ENCODE results near the gene UQCR11. TPM values are rescaled to one million over a fixed set of nuclear protein-coding genes. Genes with fewer than 3 reads are reported as not detected.

Gene UQCR11
- total RNA-seq, 2 donors from 2014 or later: 32.7 to 51.9 TPM

GRCh38 chr19:1569997-1570396, 35.3 kb downstream of the UQCR11 start:
- H3K27ac ChIP-seq: no peak overlapping the region
- no peak for TF ChIP-seq CTCF (IDR thresholded peaks at IDR 0.05)
- H3K4me3 ChIP-seq: no peak overlapping the region
- no peaks in the 10 kb centered on the region for H3K9me3 ChIP-seq
- DNase-seq (ENCODE audit: low spot score): no peak
- H3K27me3 ChIP-seq (replicated peaks; ENCODE audit: insufficient read depth): no peaks in the 10 kb centered on the region
- peaks cover 3 to 14% of the 10 kb centered on the region in 2 donors for H3K4me1 ChIP-seq (ENCODE audit: control insufficient read depth in 1 of 2, low read depth in 2 of 2)
- ATAC-seq (ENCODE audit: insufficient number of reproducible peaks, low FRiP score, low read depth): no peak
- H3K36me3 ChIP-seq: no peaks in the 10 kb centered on the region

GRCh38 chr19:1568320-1569019, 36.8 kb downstream of the UQCR11 start, which contains the start of gene MEX3D:
Gene MEX3D, minus strand, starts transcription at chr19:1568325. Its CDS starts 267 bp downstream, at chr19:1568058.
- Histone ChIP-seq H3K9me3 (no peaks in the 10 kb centered on the region), H3K4me3 (peak within 1 kb of the TSS; percentile 86), H3K4me1 (ENCODE audit: control insufficient read depth in 1 of 2, low read depth in 2 of 2) (peaks cover 3 to 14% of the 10 kb centered on the region in 2 donors), H3K27me3 (replicated peaks; ENCODE audit: insufficient read depth) (no peaks in the 10 kb centered on the region), H3K27ac (peak within 1 kb of the TSS; percentile 58 to 66), H3K36me3 (no peaks in the 10 kb centered on the region)
- no peak for TF ChIP-seq CTCF (IDR thresholded peaks at IDR 0.05)
- ATAC-seq (ENCODE audit: insufficient number of reproducible peaks, low FRiP score, low read depth): no peak
- no peak for DNase-seq (ENCODE audit: low spot score)

GRCh38 chr19:1567848-1568227, 37.4 kb downstream of the UQCR11 start:
- Histone ChIP-seq H3K4me3 (no peak overlapping the region), H3K9me3 (no peaks in the 10 kb centered on the region)
- no peak for ATAC-seq (ENCODE audit: insufficient number of reproducible peaks, low FRiP score, low read depth)

GRCh38 chr19:1567116-1567847, 38.0 kb downstream of the UQCR11 start:
- no peak for TF ChIP-seq CTCF (IDR thresholded peaks at IDR 0.05)
- ATAC-seq (ENCODE audit: insufficient number of reproducible peaks, low FRiP score, low read depth) (peak; percentile 8), DNase-seq (ENCODE audit: low spot score) (no peak)
- Histone ChIP-seq H3K27ac (peak overlapping the region; percentile 58 to 66), H3K27me3 (replicated peaks; ENCODE audit: insufficient read depth) (no peaks in the 10 kb centered on the region), H3K4me1 (ENCODE audit: control insufficient read depth in 1 of 2, low read depth in 2 of 2) (peaks cover 3 to 14% of the 10 kb centered on the region in 2 donors), H3K4me3 (peak overlapping the region; percentile 86), H3K9me3 (no peaks in the 10 kb centered on the region), H3K36me3 (no peaks in the 10 kb centered on the region)

More at GRCh38 chr19:1567848-1568227, 37.4 kb downstream of the UQCR11 start:
- DNase-seq (ENCODE audit: low spot score): no peak
- Histone ChIP-seq H3K27me3 (replicated peaks; ENCODE audit: insufficient read depth) (no peaks in the 10 kb centered on the region), H3K27ac (no peak overlapping the region), H3K4me1 (ENCODE audit: control insufficient read depth in 1 of 2, low read depth in 2 of 2) (peaks cover 3 to 14% of the 10 kb centered on the region in 2 donors), H3K36me3 (no peaks in the 10 kb centered on the region)
- no peak for TF ChIP-seq CTCF (IDR thresholded peaks at IDR 0.05)

- no peak for TF ChIP-seq CTCF (IDR thresholded peaks at IDR 0.05)
Observed at GRCh38 chr19:1566392-1567115, 38.7 kb downstream of the UQCR11 start.

More at GRCh38 chr19:1566392-1567115, 38.7 kb downstream of the UQCR11 start:
- Histone ChIP-seq H3K4me3 (peak overlapping the region; percentile 86), H3K36me3 (no peaks in the 10 kb centered on the region), H3K9me3 (no peaks in the 10 kb centered on the region), H3K4me1 (ENCODE audit: control insufficient read depth in 1 of 2, low read depth in 2 of 2) (peaks cover 3 to 14% of the 10 kb centered on the region in 2 donors), H3K27ac (peak overlapping the region; percentile 58 to 66), H3K27me3 (replicated peaks; ENCODE audit: insufficient read depth) (no peaks in the 10 kb centered on the region)
- ATAC-seq (ENCODE audit: insufficient number of reproducible peaks, low FRiP score, low read depth) (peak; percentile 28), DNase-seq (ENCODE audit: low spot score) (no peak)

All from thoracic aorta (tissue), 2 donors.